ENCODE measurements around the gene FAF2. TPM values are rescaled to one million over a fixed set of nuclear protein-coding genes. Genes with fewer than 3 reads are reported as not detected.

The FAF2 gene
- total and polyA plus RNA-seq, 11 donors = 6.6 to 20.8 (median 13.6) TPM

DNA sequence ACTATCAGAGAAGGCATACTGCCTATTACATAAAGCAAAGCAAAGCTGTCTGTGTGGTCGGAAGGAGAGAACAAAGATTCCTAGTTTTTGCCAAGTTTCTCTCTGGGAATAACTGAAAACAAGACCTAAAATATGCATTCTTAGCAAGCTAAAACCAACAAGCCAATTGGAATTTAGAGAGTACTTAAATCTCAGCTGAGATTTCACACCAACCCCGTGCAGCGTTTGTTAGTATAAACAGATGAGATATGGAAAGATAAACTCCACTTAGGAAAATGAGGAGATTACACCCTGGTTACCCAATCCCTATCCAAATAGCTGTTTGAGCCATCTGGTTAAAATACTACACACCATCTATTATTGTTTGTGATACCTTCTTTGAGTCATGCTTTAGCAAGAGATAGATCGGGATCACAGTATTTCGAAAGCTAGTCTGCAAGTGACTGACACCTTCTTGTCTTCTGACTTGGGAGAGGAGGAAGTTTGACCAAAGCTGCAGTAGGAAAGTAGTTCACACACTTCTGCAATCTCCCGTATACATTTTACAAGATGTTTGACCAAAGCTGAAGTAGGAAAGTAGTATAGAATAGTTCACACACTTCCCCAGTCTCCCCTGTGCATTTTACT is 18.2 kb downstream of the FAF2 start:
- ATAC-seq = peak in 3 of 4 donors; percentile 24 to 34 (median 30)
- Histone ChIP-seq H3K4me3 (no peak overlapping the region), H3K9me3 (no peaks in the 10 kb centered on the region), H3K4me1 (peaks cover 0 to 27% (median 18%) of the 10 kb centered on the region in 12 donors), H3K27me3 (no peaks in the 10 kb centered on the region), H3K36me3 (peaks cover 0 to 23% (median 15%) of the 10 kb centered on the region in 9 donors), H3K27ac (peak overlapping the region in 2 of 12 donors; percentile 0 to 2)
- DNase-seq = no peak
- intact Hi-C loops (cut with DNase I) = no loop called here
- TF ChIP-seq, protein P1, sequence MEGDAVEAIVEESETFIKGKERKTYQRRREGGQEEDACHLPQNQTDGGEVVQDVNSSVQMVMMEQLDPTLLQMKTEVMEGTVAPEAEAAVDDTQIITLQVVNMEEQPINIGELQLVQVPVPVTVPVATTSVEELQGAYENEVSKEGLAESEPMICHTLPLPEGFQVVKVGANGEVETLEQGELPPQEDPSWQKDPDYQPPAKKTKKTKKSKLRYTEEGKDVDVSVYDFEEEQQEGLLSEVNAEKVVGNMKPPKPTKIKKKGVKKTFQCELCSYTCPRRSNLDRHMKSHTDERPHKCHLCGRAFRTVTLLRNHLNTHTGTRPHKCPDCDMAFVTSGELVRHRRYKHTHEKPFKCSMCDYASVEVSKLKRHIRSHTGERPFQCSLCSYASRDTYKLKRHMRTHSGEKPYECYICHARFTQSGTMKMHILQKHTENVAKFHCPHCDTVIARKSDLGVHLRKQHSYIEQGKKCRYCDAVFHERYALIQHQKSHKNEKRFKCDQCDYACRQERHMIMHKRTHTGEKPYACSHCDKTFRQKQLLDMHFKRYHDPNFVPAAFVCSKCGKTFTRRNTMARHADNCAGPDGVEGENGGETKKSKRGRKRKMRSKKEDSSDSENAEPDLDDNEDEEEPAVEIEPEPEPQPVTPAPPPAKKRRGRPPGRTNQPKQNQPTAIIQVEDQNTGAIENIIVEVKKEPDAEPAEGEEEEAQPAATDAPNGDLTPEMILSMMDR (IDR thresholded peaks at IDR 0.05) = no peak
- TF ChIP-seq POLR2A (IDR thresholded peaks at IDR 0.05) = no peak
- 33 to 48% (median 46%) methylated on average over 6 of the region's 6 CpGs for WGBS, 4 donors

DNA sequence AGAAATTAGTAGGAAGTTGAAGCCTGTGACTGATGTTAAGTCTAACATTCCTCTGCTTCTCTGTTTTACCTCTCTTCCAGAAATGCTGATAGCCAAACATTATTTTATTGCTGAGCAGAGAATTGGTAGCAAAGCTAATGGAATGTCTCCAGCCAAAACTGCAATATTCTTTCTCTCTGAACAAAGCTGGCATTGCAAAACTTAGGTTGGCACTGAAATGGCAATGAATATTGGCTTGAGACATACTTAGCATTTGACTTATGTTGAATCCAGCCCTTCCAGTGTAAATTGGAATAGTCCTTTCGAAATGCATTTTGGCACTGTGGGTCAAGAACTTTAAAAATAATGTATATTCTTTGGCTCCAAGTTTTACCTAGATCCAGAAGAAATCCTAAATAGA is 21.1 kb downstream of the FAF2 start:
- no peak overlapping the region for H3K4me3 ChIP-seq
- H3K27ac ChIP-seq = no peak overlapping the region
- 93 to 100% (median 96%) methylated on average over 1 of the region's 1 CpG for WGBS, 4 donors
- peaks cover 0 to 26% (median 18%) of the 10 kb centered on the region in 12 donors for H3K4me1 ChIP-seq
- intact Hi-C loops (cut with DNase I) = no loop called here
- H3K27me3 ChIP-seq = no peaks in the 10 kb centered on the region
- no peak for ATAC-seq
- peaks cover 0 to 5% (median 0%) of the 10 kb centered on the region in 12 donors for H3K9me3 ChIP-seq
- TF ChIP-seq, protein P1 (IDR thresholded peaks at IDR 0.05) = no peak
- no peak for TF ChIP-seq POLR2A (IDR thresholded peaks at IDR 0.05)
- DNase-seq = no peak
- peaks cover 0 to 32% (median 19%) of the 10 kb centered on the region in 9 donors for H3K36me3 ChIP-seq

DNA sequence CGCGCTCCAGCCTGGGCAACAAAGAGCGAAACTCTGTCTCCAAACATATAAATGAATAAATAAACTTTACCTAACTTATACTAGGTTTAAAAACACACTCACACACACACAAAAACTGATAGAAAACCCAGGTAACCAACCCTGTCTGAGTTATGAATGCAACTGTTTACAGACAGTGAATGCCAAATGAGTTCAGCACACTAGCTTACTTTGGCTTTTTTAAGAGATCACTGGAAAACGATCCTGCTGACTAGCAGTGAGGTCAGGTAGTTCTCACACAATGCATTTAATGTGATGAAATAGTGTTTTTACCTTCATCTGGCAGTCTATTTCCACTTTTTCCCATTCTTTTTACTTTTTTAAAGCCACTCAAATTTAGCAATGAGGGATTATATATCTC is 22.4 kb downstream of the FAF2 start:
- ATAC-seq = no peak
- WGBS, 4 donors = 79 to 89% (median 86%) methylated on average over 4 of the region's 4 CpGs

DNA sequence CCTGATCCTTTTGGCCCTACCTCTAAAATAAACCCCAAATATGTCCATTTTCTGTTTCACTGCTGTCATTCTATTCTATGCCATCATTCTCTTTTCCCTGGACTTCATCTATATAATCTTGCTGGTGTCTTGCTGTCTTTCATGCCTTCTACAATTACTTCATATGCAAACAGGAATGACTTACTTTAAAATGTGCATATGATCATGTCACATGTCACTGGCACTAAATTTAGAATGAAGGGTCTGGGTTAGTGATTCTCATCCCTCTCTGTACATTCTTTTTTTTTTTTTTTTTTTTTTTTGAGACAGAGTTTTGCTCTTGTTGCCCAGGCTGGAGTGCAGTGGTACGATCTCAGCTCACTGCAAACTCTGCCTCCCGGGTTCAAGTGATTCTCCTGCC is 22.9 kb downstream of the FAF2 start:
- WGBS, 4 donors = 80 to 93% (median 87%) methylated on average over 2 of the region's 2 CpGs
- peaks cover 0 to 15% (median 12%) of the 10 kb centered on the region in 12 donors for H3K4me1 ChIP-seq
- H3K27ac ChIP-seq = no peak overlapping the region
- DNase-seq (no peak), ATAC-seq (no peak)
- intact Hi-C loops (cut with DNase I) = no loop called here
- no peaks in the 10 kb centered on the region for H3K27me3 ChIP-seq
- TF ChIP-seq, protein P1 (IDR thresholded peaks at IDR 0.05) = no peak
- no peak for TF ChIP-seq POLR2A (IDR thresholded peaks at IDR 0.05)
- peaks cover 0 to 9% (median 0%) of the 10 kb centered on the region in 12 donors for H3K9me3 ChIP-seq
- H3K36me3 ChIP-seq = peaks cover 0 to 31% (median 14%) of the 10 kb centered on the region in 9 donors
- no peak overlapping the region for H3K4me3 ChIP-seq

More for the DNA sequence above, 22.4 kb downstream of the FAF2 start:
- TF ChIP-seq, protein P1 (IDR thresholded peaks at IDR 0.05) = no peak
- TF ChIP-seq POLR2A (IDR thresholded peaks at IDR 0.05) = no peak
- DNase-seq = no peak
- peaks cover 0 to 9% (median 0%) of the 10 kb centered on the region in 12 donors for H3K9me3 ChIP-seq
- intact Hi-C loops (cut with DNase I) = no loop called here
- H3K27ac ChIP-seq = no peak overlapping the region
- H3K27me3 ChIP-seq = no peaks in the 10 kb centered on the region
- H3K36me3 ChIP-seq = peaks cover 0 to 27% (median 12%) of the 10 kb centered on the region in 9 donors
- peaks cover 0 to 21% (median 16%) of the 10 kb centered on the region in 12 donors for H3K4me1 ChIP-seq
- H3K4me3 ChIP-seq = no peak overlapping the region
